Stimulated activated effector memory CD8-positive, alpha-beta T cell treated with anti-CD3 and anti-CD28 coated beads, Interleukin-12 subunit alpha, Interleukin-12 subunit beta, amount 100 ng/mL, for 72 hours (primary cell): ENCODE measurements around the gene SLC22A8.

ENCODE experiments used
- ATAC-seq: fragments of 150-1000 bp; cut with Tn5 transposase; 2 replicates; pipeline ENCODE4 v1.10.0; 2021
- DNase-seq, 2 donors: peaks; one replicate each; pipeline ENCODE4 v3.0.0; 2021 to 2022; ENCODE audit warnings: low spot score in 2 of 2
- H3K27ac Mint-ChIP-seq: one replicate; pipeline ENCODE4 v1.8.0; 2022; ENCODE audit warnings: mild to moderate bottlenecking, mixed read lengths
- H3K36me3 Mint-ChIP-seq: one replicate; pipeline ENCODE4 v1.8.0; 2022; ENCODE audit warnings: mild to moderate bottlenecking, mixed read lengths
- H3K4me1 Mint-ChIP-seq: one replicate; pipeline ENCODE4 v1.8.0; 2022; ENCODE audit warnings: mixed read lengths
- H3K4me3 Mint-ChIP-seq: one replicate; pipeline ENCODE4 v1.8.0; 2022; ENCODE audit warnings: mild to moderate bottlenecking, mixed read lengths
- H3K9me3 Mint-ChIP-seq: one replicate; pipeline ENCODE4 v1.8.0; 2022; ENCODE audit warnings: mixed read lengths

SLC22A8 gene

DNA sequence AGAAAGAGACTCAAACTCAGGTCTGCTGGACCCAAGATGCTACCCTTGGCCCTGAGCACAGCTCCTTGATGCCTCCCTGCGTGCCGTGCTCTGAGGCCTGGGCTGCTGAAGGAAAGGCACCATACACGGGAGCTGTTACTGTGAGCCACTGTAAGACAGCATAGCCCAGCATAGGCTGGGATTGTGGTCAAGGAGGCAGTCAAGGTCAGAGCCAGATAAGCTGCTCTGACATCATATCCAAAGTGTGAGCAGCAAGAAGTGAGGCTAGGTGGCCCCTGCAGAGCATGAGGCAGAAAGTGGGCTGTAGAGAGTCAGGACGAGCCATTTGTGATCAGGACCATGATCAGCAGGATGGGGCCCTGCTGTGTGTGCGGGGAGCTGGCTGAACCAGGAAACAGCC, 7.7 kb downstream of the SLC22A8 start:
- H3K4me1 Mint-ChIP-seq, result no peaks in the 10 kb centered on the region
- no peak for ATAC-seq

GRCh38 chr11:63001456-63001855, 14.2 kb downstream of the SLC22A8 start:
- no peak for ATAC-seq
- no peaks in the 10 kb centered on the region for H3K36me3 Mint-ChIP-seq
- no peaks in the 10 kb centered on the region for H3K9me3 Mint-ChIP-seq
- no peak for DNase-seq
- H3K27ac Mint-ChIP-seq, result no peak overlapping the region
- H3K4me1 Mint-ChIP-seq, result no peaks in the 10 kb centered on the region
- H3K4me3 Mint-ChIP-seq, result no peak overlapping the region

More for the DNA sequence above, 7.7 kb downstream of the SLC22A8 start:
- H3K4me3 Mint-ChIP-seq, result no peak overlapping the region
- no peak for DNase-seq
- no peak overlapping the region for H3K27ac Mint-ChIP-seq
- no peaks in the 10 kb centered on the region for H3K36me3 Mint-ChIP-seq
- H3K9me3 Mint-ChIP-seq, result no peaks in the 10 kb centered on the region

- no peak for ATAC-seq
- no peaks in the 10 kb centered on the region for H3K9me3 Mint-ChIP-seq
- H3K27ac Mint-ChIP-seq, result no peak overlapping the region
- no peak for DNase-seq
- H3K4me1 Mint-ChIP-seq, result no peaks in the 10 kb centered on the region
- no peak overlapping the region for H3K4me3 Mint-ChIP-seq
- H3K36me3 Mint-ChIP-seq, result no peaks in the 10 kb centered on the region
These were observed 16.0 kb downstream of the SLC22A8 start for GRCh38 chr11:62999649-63000048.

DNA sequence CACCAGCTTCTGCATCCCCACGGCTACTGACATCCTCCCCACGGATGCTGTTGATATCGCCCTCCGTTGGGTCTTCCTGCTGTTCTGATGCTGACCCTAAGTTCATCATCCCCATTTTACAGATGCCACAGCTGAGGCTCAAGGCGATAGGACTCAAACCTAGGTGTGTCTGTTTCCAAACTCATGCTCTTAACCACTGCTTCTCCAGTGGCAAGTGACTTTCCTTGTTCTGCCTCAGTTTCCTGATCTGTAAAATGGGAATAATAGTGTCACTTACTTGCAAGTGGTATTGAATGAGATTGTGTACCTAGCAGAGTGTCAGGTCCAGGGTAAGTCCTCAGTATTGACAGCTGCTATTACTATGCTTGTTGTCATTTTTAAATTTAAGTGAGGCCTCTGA, 16.5 kb downstream of the SLC22A8 start:
- Mint-ChIP-seq H3K27ac (no peak overlapping the region), H3K4me3 (no peak overlapping the region), H3K9me3 (no peaks in the 10 kb centered on the region), H3K36me3 (no peaks in the 10 kb centered on the region), H3K4me1 (no peaks in the 10 kb centered on the region)
- DNase-seq, result no peak
- no peak for ATAC-seq

DNA sequence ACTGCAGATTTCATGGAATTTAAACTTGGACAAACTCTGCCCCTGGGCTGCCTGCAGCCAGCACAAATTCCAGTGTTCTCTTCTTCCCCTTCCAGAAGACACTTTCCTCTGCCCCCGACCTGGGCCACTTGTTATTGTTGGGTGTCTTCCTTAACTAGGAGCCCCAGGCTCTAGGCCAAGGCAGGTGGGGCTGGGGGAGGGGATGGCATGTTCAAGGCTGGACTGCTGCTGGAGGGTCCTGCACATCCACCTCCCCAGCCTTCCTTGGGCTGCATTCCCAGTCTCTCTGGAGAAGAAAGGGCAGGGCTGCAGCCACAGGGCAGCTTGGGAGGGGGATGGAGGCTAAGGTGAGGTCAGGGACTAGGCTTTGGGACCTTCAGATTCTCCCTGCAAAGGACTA, 19.4 kb downstream of the SLC22A8 start:
- H3K4me1 Mint-ChIP-seq, result no peaks in the 10 kb centered on the region
- no peak overlapping the region for H3K4me3 Mint-ChIP-seq
- H3K36me3 Mint-ChIP-seq, result no peaks in the 10 kb centered on the region
- no peak for ATAC-seq
- H3K27ac Mint-ChIP-seq, result no peak overlapping the region
- H3K9me3 Mint-ChIP-seq, result no peaks in the 10 kb centered on the region
- no peak for DNase-seq

DNA sequence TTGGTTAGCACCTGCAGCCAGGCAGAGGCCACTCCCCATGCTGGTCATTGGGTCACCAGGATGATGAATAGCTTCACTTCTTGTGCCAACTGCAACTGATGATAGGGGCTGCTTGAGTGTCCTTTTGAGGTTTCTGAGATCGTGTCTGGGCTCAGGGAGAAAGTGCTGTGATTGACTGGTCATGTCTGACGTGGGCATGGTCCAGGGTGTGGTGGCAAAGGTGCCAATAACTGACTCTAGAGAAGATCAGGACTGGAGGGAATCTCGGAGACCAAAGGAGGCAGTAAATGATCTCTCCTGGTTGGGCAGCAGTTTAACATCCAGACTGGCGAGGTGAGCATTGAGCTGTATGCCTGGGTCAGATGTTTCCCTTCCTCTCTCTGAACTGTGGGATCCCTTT, 20.9 kb downstream of the SLC22A8 start:
- Mint-ChIP-seq H3K36me3 (no peaks in the 10 kb centered on the region), H3K4me1 (no peaks in the 10 kb centered on the region), H3K4me3 (no peak overlapping the region), H3K9me3 (no peaks in the 10 kb centered on the region), H3K27ac (no peak overlapping the region)
- ATAC-seq (no peak), DNase-seq (no peak)

DNA sequence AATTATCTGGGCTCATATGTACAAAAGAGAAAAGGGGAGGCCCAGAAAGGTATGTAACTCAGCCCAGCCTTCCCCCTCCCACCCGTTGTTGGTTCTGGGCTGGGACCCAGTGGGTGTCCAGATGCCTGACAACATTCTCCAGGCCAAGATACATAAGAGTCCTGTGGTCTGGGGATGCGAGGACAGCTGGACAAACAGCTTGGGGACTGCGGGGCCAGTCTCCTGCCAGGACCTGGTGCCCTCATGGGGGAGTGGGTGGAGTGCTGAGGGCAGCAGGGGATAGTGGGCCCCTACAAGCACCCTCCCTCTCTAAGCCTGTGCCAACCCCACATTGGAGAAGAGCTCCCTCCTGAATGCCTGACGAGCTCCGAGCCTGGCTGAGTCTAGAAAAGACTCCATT, 27.4 kb downstream of the SLC22A8 start:
- Mint-ChIP-seq H3K4me1 (no peaks in the 10 kb centered on the region), H3K27ac (no peak overlapping the region), H3K36me3 (no peaks in the 10 kb centered on the region), H3K9me3 (no peaks in the 10 kb centered on the region), H3K4me3 (no peak overlapping the region)
- DNase-seq (no peak), ATAC-seq (no peak)

DNA sequence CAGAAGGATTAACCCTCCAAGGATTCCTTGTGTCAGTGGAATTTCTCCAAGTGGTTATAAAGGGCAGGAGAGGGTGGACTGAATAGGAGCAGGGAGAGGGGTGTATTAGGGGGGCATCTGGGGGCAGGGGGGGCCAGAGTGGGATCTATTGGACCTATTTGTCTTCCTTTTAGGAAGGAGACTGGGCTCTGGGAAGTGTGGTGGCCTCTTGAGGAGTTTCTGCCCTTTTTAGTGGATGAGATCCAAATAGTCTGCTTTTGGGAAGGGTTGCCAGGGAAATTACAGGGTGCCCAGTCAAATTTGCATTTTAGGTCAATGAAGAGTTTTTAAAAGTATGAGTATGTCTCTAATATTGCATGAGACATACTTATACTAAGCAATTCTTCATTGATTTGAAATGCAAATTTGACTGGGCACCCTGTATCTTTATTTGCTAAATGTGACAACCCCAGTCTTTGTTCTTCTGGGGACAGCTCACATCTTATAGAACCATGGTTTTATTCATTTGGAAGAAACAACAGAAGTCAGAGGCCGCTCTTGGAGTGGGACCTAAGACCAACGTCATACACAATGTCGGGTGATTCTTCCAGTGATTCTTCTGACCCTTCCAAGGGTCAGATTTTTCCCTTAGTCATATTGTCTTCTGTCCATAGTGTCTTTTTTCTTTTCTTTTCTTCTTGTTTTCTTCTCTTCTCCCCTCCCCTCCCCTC, 30.4 kb downstream of the SLC22A8 start:
- H3K4me3 Mint-ChIP-seq, result no peak overlapping the region
- H3K4me1 Mint-ChIP-seq, result no peaks in the 10 kb centered on the region
- no peak for ATAC-seq
- no peak for DNase-seq
- no peaks in the 10 kb centered on the region for H3K36me3 Mint-ChIP-seq
- no peaks in the 10 kb centered on the region for H3K9me3 Mint-ChIP-seq
- no peak overlapping the region for H3K27ac Mint-ChIP-seq

DNA sequence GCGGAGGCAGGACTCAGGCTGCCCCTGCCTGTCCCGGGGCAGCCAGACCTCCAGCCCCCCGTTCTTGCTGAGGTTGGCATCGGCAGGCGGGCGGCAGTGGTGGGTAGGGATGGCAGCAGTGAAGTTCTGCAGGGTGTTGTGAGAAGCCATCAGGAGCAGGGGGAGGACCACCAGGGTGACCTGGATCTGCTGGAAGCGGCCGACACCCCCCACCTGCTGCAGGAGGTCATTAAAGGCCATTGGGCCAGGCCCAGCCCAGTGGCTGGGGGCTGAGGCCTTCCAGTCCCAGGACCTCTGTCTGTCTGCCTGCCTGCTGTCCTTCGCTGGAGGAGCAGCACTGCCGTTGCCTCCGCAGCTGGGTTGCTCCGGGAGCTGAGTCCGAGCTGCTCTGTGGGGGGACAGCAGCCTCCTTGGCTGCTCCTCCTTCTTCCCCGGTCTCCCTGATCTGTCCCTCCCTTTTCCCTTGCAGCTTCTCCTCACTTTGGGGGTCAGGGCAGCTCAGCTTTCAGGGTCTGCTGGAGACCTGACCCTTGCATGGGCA, 31.1 kb downstream of the SLC22A8 start, which contains the start of gene SLC22A6:
TSS of gene SLC22A6 (minus strand) at position 517 of the 541 bp plus-strand sequence. CDS start at position 240, 277 bp downstream.
- ATAC-seq, result no peak
- Mint-ChIP-seq H3K4me3 (no peak within 1 kb of the TSS), H3K36me3 (no peaks in the 10 kb centered on the region), H3K9me3 (no peaks in the 10 kb centered on the region), H3K27ac (no peak within 1 kb of the TSS), H3K4me1 (no peaks in the 10 kb centered on the region)
- DNase-seq, result no peak

GRCh38 chr11:62983536-62984199, 32.0 kb downstream of the SLC22A8 start:
- DNase-seq, result no peak
- Mint-ChIP-seq H3K4me3 (no peak overlapping the region), H3K9me3 (no peaks in the 10 kb centered on the region), H3K36me3 (no peaks in the 10 kb centered on the region), H3K27ac (no peak overlapping the region), H3K4me1 (no peaks in the 10 kb centered on the region)
- ATAC-seq, result no peak

DNA sequence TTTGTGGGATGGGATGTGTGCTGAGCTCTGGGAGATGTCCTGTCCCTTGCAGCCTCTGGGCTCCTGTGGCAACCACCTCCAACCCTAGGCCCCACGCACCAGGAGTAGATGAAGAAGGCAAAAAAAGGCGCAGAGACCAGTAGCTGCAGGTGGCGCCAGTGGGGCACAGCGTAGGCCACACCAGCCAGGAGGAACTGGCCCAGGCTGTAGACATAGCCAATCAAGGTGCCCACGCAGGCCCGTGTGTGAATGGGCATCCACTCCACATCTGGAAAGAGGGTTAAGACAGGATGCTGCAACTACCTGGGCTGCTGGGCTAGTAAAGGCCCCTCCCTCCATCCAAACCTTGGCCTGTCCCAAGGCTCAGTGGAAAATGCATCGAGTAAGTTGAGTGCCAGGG, 33.9 kb downstream of the SLC22A8 start:
- DNase-seq (no peak), ATAC-seq (no peak)
- no peaks in the 10 kb centered on the region for H3K4me1 Mint-ChIP-seq
- no peak overlapping the region for H3K27ac Mint-ChIP-seq
- H3K4me3 Mint-ChIP-seq, result no peak overlapping the region
- no peaks in the 10 kb centered on the region for H3K9me3 Mint-ChIP-seq
- no peaks in the 10 kb centered on the region for H3K36me3 Mint-ChIP-seq

GRCh38 chr11:62980133-62980760, 35.4 kb downstream of the SLC22A8 start:
- Mint-ChIP-seq H3K4me3 (no peak overlapping the region), H3K27ac (no peak overlapping the region), H3K9me3 (no peaks in the 10 kb centered on the region), H3K36me3 (no peaks in the 10 kb centered on the region), H3K4me1 (no peaks in the 10 kb centered on the region)
- ATAC-seq, result no peak
- no peak for DNase-seq

DNA sequence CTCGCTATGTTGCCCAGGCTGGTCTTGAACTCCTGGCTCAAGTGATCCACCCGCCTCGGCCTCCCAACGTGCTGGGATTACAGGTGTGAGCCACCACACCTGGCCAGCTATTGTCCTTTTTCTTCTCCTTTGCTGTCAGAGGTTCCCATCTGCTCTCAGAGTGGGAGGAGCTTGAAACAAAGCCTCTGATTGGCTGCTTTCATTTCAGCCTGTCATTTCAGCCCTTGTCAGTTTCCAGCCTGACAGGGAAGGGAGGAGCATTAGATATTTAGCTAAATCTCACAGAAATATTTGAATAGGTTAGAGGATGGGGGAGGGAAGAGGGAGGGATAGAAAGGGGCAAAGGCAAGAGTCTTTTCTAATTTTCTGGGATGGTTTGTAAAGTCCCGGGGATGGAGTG, 39.5 kb downstream of the SLC22A8 start:
- no peak for ATAC-seq
- Mint-ChIP-seq H3K4me3 (no peak overlapping the region), H3K27ac (no peak overlapping the region), H3K4me1 (no peaks in the 10 kb centered on the region), H3K9me3 (no peaks in the 10 kb centered on the region), H3K36me3 (no peaks in the 10 kb centered on the region)
- no peak for DNase-seq

GRCh38 chr11:62974848-62975522, 40.7 kb downstream of the SLC22A8 start:
- Mint-ChIP-seq H3K36me3 (no peaks in the 10 kb centered on the region), H3K27ac (no peak overlapping the region), H3K4me1 (no peaks in the 10 kb centered on the region), H3K9me3 (no peaks in the 10 kb centered on the region), H3K4me3 (no peak overlapping the region)
- DNase-seq, result no peak
- peak; percentile 71 for ATAC-seq

DNA sequence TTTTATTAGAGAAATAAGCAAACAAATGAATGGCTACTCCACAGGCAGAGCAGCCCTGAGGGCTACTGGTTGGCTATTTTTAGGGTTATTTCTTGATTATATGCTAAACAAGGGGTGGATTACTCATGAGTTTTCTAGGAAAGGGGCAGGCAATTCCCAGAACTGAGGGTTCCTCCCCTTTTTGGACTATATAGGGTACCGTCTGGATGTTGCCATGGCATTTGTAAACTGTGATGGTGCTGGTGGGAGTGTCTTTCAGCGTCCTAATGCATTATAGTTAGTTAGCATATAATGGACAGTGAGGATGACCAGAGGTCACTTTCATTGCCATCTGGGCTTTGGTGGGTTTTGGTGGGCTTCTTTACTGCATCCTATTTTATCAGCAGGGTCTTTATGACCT, 50.1 kb downstream of the SLC22A8 start:
- Mint-ChIP-seq H3K4me3 (no peak overlapping the region), H3K36me3 (no peaks in the 10 kb centered on the region), H3K27ac (no peak overlapping the region), H3K4me1 (no peaks in the 10 kb centered on the region), H3K9me3 (no peaks in the 10 kb centered on the region)
- DNase-seq (no peak), ATAC-seq (no peak)
